A549 (cell line): ENCODE measurements around the gene FBRSL1. TPM values are rescaled to one million over a fixed set of nuclear protein-coding genes. Genes with fewer than 3 reads are reported as not detected.

Source experiments
- ATAC-seq, 2 experiments: fragments of 200-7000 bp in 1 of 2; fragments of >200 bp in 1 of 2; cut with Nextera tagmentation in 1 of 2; cut with Tn5 transposase in 1 of 2; 3 replicates each; pipeline versions ENCODE4 v1.8.0 to v1.9.1; 2018 to 2020; ENCODE audit warnings: mild to moderate bottlenecking in 1 of 2, moderate library complexity in 1 of 2
- CTCF ChIA-PET: fragments of 300-600 bp; sonication (Branson Sonifier 250); formaldehyde crosslinking; extraction: SDS; loops from one replicate; lab custom pipeline; 2021; ENCODE audit warnings: antibody characterized with exemption, inconsistent platforms; lab: Yijun Ruan, JAX
- POLR2A ChIA-PET: fragments of 350-600 bp; formaldehyde crosslinking; extraction: SDS; loops from one replicate; lab custom pipeline; 2021; ENCODE audit warnings: antibody characterized with exemption, inconsistent platforms; lab: Yijun Ruan, JAX
- DNase-seq, 2 experiments: peaks; one replicate each; pipeline versions ENCODE4 v3.0.0 to v3.0.0-alpha.2; 2011 to 2016; ENCODE audit warnings: low read depth in 1 of 2, low spot score in 1 of 2
- FAIRE-seq: peaks from 2 replicates; lab custom pipeline; 2011; peaks lifted over from hg19 to GRCh38; lab: Jason Lieb, UNC
- H3K27ac ChIP-seq, 2 experiments: fragments of >200 bp; sonication (Bioruptor Twin); formaldehyde crosslinking; 3 replicates each; pipeline ENCODE4 v1.5.1; 2016 to 2017
- H3K4me1 ChIP-seq: fragments of >200 bp; sonication (Bioruptor Twin); formaldehyde crosslinking; 3 replicates; pipeline ENCODE4 v1.6.1; 2016
- H3K4me2 ChIP-seq: fragments of >200 bp; sonication (Bioruptor Twin); formaldehyde crosslinking; 3 replicates; pipeline ENCODE4 v1.6.1; 2016
- H3K4me3 ChIP-seq: fragments of >200 bp; sonication (Bioruptor Twin); formaldehyde crosslinking; 3 replicates; pipeline ENCODE4 v1.5.1; 2016
- H3K9me3 ChIP-seq: fragments of >200 bp; sonication (Bioruptor Twin); formaldehyde crosslinking; 3 replicates; pipeline ENCODE4 v1.6.1; 2016
- BHLHE40 ChIP-seq: IDR thresholded peaks from 2 replicates; pipeline ENCODE4 v1.6.1; 2012; ENCODE audit warnings: low read depth, low read length, inconsistent platforms
- CBX8 ChIP-seq: fragments of 200-600 bp; sonication (generic); IDR thresholded peaks from 2 replicates; pipeline ENCODE4 v1.6.1; 2016
- CHD4 ChIP-seq: fragments of 200-600 bp; sonication (generic); IDR thresholded peaks from 2 replicates; pipeline ENCODE4 v1.6.1; 2016; ENCODE audit warnings: antibody characterized with exemption, mild to moderate bottlenecking, borderline replicate concordance
- EHMT2 ChIP-seq: fragments of 200-600 bp; sonication (generic); IDR thresholded peaks from 2 replicates; pipeline ENCODE4 v1.6.1; 2016; ENCODE audit warnings: antibody characterized with exemption, low read depth, mild to moderate bottlenecking, moderate library complexity
- FOSB ChIP-seq: fragments of 250-450 bp; sonication (Bioruptor Pico); IDR thresholded peaks from 2 replicates; pipeline ENCODE4 v1.5.0; 2020; ENCODE audit warnings: mild to moderate bottlenecking, moderate library complexity
- HDAC2 ChIP-seq: fragments of 200-600 bp; sonication (generic); IDR thresholded peaks from 2 replicates; pipeline ENCODE4 v1.6.1; 2016
- HOXB5 ChIP-seq: fragments of 250-450 bp; sonication (Bioruptor Pico); IDR thresholded peaks from 2 replicates; pipeline ENCODE4 v1.5.0; 2020; ENCODE audit warnings: mild to moderate bottlenecking, moderate library complexity
- MAX ChIP-seq: IDR thresholded peaks from 2 replicates; pipeline ENCODE4 v1.6.1; 2012
- NPAS2 ChIP-seq: fragments of 250-450 bp; sonication (Bioruptor Pico); IDR thresholded peaks from 2 replicates; pipeline ENCODE4 v1.8.0; 2022; ENCODE audit warnings: mild to moderate bottlenecking, moderate library complexity, borderline replicate concordance
- RARB ChIP-seq: fragments of 250-450 bp; sonication (Bioruptor Pico); IDR thresholded peaks from 2 replicates; pipeline ENCODE4 v1.8.0; 2021; ENCODE audit warnings: mild to moderate bottlenecking, moderate library complexity
- RFX5 ChIP-seq: fragments of 450-650 bp; IDR thresholded peaks from 2 replicates; pipeline ENCODE4 v1.7.1; 2014; ENCODE audit warnings: antibody characterized with exemption, mild to moderate bottlenecking, moderate library complexity
- SMC3 ChIP-seq: fragments of >200 bp; sonication (Bioruptor Twin); formaldehyde crosslinking; IDR thresholded peaks from 3 replicates; pipeline ENCODE4 v1.6.1; 2018; ENCODE audit warnings: inconsistent platforms
- USF2 ChIP-seq: fragments of 450-650 bp; IDR thresholded peaks from 2 replicates; pipeline ENCODE4 v1.6.1; 2014; ENCODE audit warnings: antibody characterized with exemption
- ZFP36 ChIP-seq: fragments of 450-650 bp; IDR thresholded peaks from 2 replicates; pipeline ENCODE4 v1.6.1; 2014; ENCODE audit warnings: borderline replicate concordance; ENCODE audit not compliant: partially characterized antibody
- WGBS: methylation state at CpG from one replicate; pipeline ENCODE4 v1.1.6; 2017; ENCODE audit errors: missing lambda C conversion rate; 5-methylcytosine and 5-hydroxymethylcytosine counted together
- polyA plus RNA-seq, 4 experiments: library from polyadenylated mRNA; depleted of rRNA in 3 of 4; stranded (reverse); fragments of >200 nt; fragmentation: RNase III in 1 of 4; extraction: RNeasy Plus Mini Kit Qiagen cat#74134 plus additional on column Dnase treatment in 1 of 4; gene quantifications; 2 replicates in 3 of 4; 3 replicates in 1 of 4; pipeline ENCODE4 v1.2.3, GENCODE V29; 2011 to 2017
- TF ChIP-seq, protein P1 (sequence below): fragments of >200 bp; sonication (Bioruptor Twin); formaldehyde crosslinking; IDR thresholded peaks from 3 replicates; pipeline ENCODE4 v1.5.1; 2016
- TF ChIP-seq, protein P2 (sequence below): fragments of 250-450 bp; sonication (Bioruptor Pico); IDR thresholded peaks from 2 replicates; pipeline ENCODE4 v1.5.0; 2021; ENCODE audit warnings: mild to moderate bottlenecking, moderate library complexity, borderline replicate concordance
- TF ChIP-seq, protein P3 (sequence below): fragments of 250-450 bp; sonication (Bioruptor Pico); IDR thresholded peaks from 2 replicates; pipeline ENCODE4 v1.5.0; 2020; ENCODE audit warnings: low read depth, mild to moderate bottlenecking, moderate library complexity

Gene FBRSL1
- polyA plus RNA-seq, 2 of the 4 experiments (the other 2 are of a cell fraction), result 3.0 to 32.8 TPM

- H3K27ac ChIP-seq, result no peak overlapping the region
- no peaks in the 10 kb centered on the region for H3K9me3 ChIP-seq
- no peak overlapping the region for H3K4me2 ChIP-seq
- ATAC-seq, result no peak
- TF ChIP-seq SMC3 (no peak), USF2 (no peak)
- no peak for FAIRE-seq
- H3K4me1 ChIP-seq, result 0 out of 3 replicates have a peak, but pooled peaks cover 3% of the 10 kb centered on the region
- H3K4me3 ChIP-seq, result no peak overlapping the region
- DNase-seq, result no peak
- ChIA-PET CTCF (interaction anchor here (1.2 to 1.3 kb wide), 2 partner anchors 51 to 161 kb away, joined by 3 to 4 read pairs; no protein-coding TSS in a partner anchor), POLR2A (no interaction called here)
- WGBS, result 84% methylated on average over 14 of the region's 14 CpGs
Observed at GRCh38 chr12:132477017-132477702, 12.8 kb upstream of the FBRSL1 start.

- H3K27ac ChIP-seq, result no peak overlapping the region
- TF ChIP-seq RFX5 (no peak), CHD4 (no peak), ZFP36 (no peak), HDAC2 (no peak)
- TF ChIP-seq, protein P1, sequence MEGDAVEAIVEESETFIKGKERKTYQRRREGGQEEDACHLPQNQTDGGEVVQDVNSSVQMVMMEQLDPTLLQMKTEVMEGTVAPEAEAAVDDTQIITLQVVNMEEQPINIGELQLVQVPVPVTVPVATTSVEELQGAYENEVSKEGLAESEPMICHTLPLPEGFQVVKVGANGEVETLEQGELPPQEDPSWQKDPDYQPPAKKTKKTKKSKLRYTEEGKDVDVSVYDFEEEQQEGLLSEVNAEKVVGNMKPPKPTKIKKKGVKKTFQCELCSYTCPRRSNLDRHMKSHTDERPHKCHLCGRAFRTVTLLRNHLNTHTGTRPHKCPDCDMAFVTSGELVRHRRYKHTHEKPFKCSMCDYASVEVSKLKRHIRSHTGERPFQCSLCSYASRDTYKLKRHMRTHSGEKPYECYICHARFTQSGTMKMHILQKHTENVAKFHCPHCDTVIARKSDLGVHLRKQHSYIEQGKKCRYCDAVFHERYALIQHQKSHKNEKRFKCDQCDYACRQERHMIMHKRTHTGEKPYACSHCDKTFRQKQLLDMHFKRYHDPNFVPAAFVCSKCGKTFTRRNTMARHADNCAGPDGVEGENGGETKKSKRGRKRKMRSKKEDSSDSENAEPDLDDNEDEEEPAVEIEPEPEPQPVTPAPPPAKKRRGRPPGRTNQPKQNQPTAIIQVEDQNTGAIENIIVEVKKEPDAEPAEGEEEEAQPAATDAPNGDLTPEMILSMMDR, result no peak
- no peak for FAIRE-seq
- H3K9me3 ChIP-seq, result no peaks in the 10 kb centered on the region
- WGBS, result 78% methylated on average over 8 of the region's 19 CpGs
- POLR2A ChIA-PET, result no interaction called here
- H3K4me3 ChIP-seq, result no peak overlapping the region
- 0 out of 3 replicates have a peak, but pooled peaks cover 3% of the 10 kb centered on the region for H3K4me1 ChIP-seq
- CTCF ChIA-PET, result interaction anchor here (1.0 to 1.3 kb wide), 5 partner anchors 17 to 161 kb away, joined by 3 to 4 read pairs (median 3); no protein-coding TSS in a partner anchor
- no peak for ATAC-seq
- no peak for DNase-seq
- no peak overlapping the region for H3K4me2 ChIP-seq
Observed at GRCh38 chr12:132477703-132478432, 12.1 kb upstream of the FBRSL1 start.

GRCh38 chr12:132478433-132478803 is 11.5 kb upstream of the FBRSL1 start:
- FAIRE-seq (no peak), DNase-seq (no peak), ATAC-seq (peak in 1 of 2 experiments; percentile 3; a peak in 1 of 6 replicates)
- POLR2A ChIA-PET, result no interaction called here
- H3K4me1 ChIP-seq, result 0 out of 3 replicates have a peak, but pooled peaks cover 3% of the 10 kb centered on the region
- H3K4me3 ChIP-seq, result no peak overlapping the region
- CTCF ChIA-PET, result interaction anchor here (1.0 to 1.3 kb wide), 4 partner anchors 18 to 64 kb away, joined by 3 to 4 read pairs (median 4); no protein-coding TSS in a partner anchor
- H3K4me2 ChIP-seq, result no peak overlapping the region
- H3K9me3 ChIP-seq, result no peaks in the 10 kb centered on the region
- WGBS, result 88% methylated on average over 12 of the region's 15 CpGs
- TF ChIP-seq, protein P2, sequence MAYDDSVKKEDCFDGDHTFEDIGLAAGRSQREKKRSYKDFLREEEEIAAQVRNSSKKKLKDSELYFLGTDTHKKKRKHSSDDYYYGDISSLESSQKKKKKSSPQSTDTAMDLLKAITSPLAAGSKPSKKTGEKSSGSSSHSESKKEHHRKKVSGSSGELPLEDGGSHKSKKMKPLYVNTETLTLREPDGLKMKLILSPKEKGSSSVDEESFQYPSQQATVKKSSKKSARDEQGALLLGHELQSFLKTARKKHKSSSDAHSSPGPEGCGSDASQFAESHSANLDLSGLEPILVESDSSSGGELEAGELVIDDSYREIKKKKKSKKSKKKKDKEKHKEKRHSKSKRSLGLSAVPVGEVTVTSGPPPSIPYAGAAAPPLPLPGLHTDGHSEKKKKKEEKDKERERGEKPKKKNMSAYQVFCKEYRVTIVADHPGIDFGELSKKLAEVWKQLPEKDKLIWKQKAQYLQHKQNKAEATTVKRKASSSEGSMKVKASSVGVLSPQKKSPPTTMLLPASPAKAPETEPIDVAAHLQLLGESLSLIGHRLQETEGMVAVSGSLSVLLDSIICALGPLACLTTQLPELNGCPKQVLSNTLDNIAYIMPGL (CRISPR knock-in tag), result no peak
- TF ChIP-seq CBX8, result no peak
- no peak for TF ChIP-seq HDAC2
- TF ChIP-seq EHMT2, result no peak
- H3K27ac ChIP-seq, result no peak overlapping the region

GRCh38 chr12:132478845-132479244 is 11.1 kb upstream of the FBRSL1 start:
- FAIRE-seq (no peak), ATAC-seq (peak; percentile 44 to 62; a peak in 5 of 6 replicates), DNase-seq (no peak)
- 65% methylated on average over 15 of the region's 16 CpGs for WGBS
- no peak overlapping the region for H3K4me2 ChIP-seq
- H3K4me1 ChIP-seq, result 0 out of 3 replicates have a peak, but pooled peaks cover 3% of the 10 kb centered on the region
- ChIA-PET POLR2A (no interaction called here), CTCF (interaction anchor here (0.7 to 1.1 kb wide), 5 partner anchors 18 to 65 kb away, joined by 3 to 4 read pairs (median 3); no protein-coding TSS in a partner anchor)
- no peaks in the 10 kb centered on the region for H3K9me3 ChIP-seq
- no peak overlapping the region for H3K27ac ChIP-seq
- no peak for TF ChIP-seq RARB (CRISPR knock-in tag)
- no peak for TF ChIP-seq HOXB5 (CRISPR knock-in tag)
- TF ChIP-seq, protein P3, sequence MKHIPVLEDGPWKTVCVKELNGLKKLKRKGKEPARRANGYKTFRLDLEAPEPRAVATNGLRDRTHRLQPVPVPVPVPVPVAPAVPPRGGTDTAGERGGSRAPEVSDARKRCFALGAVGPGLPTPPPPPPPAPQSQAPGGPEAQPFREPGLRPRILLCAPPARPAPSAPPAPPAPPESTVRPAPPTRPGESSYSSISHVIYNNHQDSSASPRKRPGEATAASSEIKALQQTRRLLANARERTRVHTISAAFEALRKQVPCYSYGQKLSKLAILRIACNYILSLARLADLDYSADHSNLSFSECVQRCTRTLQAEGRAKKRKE (CRISPR knock-in tag), result no peak
- TF ChIP-seq NPAS2 (CRISPR knock-in tag), result no peak
- TF ChIP-seq HDAC2, result no peak
- TF ChIP-seq MAX, result no peak
- no peak for TF ChIP-seq FOSB
- TF ChIP-seq BHLHE40, result no peak
- H3K4me3 ChIP-seq, result no peak overlapping the region
